Immature natural killer cell (primary cell): ENCODE measurements around the gene PRMT2. TPM values are rescaled to one million over a fixed set of nuclear protein-coding genes. Genes with fewer than 3 reads are reported as not detected.

Source experiments
- DNase-seq, 3 donors: peaks; one replicate each; pipeline ENCODE4 v3.0.0; 2022; ENCODE audit warnings: mixed read lengths in 1 of 3
- H3K27ac Mint-ChIP-seq, 6 donors: one replicate each; pipeline ENCODE4 v1.8.0; 2020; ENCODE audit warnings: mixed read lengths in 6 of 6, mild to moderate bottlenecking in 5 of 6, inconsistent platforms in 4 of 6, moderate library complexity in 3 of 6
- H3K27me3 Mint-ChIP-seq, 3 donors: one replicate each; pipeline ENCODE4 v1.8.0; 2020 to 2021; ENCODE audit warnings: low read depth in 3 of 3, mild to moderate bottlenecking in 3 of 3, mixed read lengths in 3 of 3, moderate library complexity in 3 of 3, inconsistent platforms in 1 of 3
- H3K36me3 Mint-ChIP-seq, 3 donors: one replicate each; pipeline ENCODE4 v1.8.0; 2020; ENCODE audit warnings: mixed read lengths in 3 of 3, inconsistent platforms in 2 of 3, mild to moderate bottlenecking in 2 of 3
- H3K4me1 Mint-ChIP-seq, 2 donors: one replicate each; pipeline ENCODE4 v1.8.0; 2020; ENCODE audit warnings: inconsistent platforms in 2 of 2, mild to moderate bottlenecking in 2 of 2, mixed read lengths in 2 of 2, moderate library complexity in 1 of 2
- H3K4me3 Mint-ChIP-seq, 5 donors: one replicate each; pipeline ENCODE4 v1.8.0; 2020; ENCODE audit warnings: mild to moderate bottlenecking in 5 of 5, mixed read lengths in 5 of 5, inconsistent platforms in 3 of 5, moderate library complexity in 3 of 5
- H3K9me3 Mint-ChIP-seq, 6 donors: one replicate each; pipeline ENCODE4 v1.8.0; 2020; ENCODE audit warnings: mild to moderate bottlenecking in 6 of 6, mixed read lengths in 6 of 6, inconsistent platforms in 4 of 6, moderate library complexity in 3 of 6
- polyA plus RNA-seq, 3 donors: library from polyadenylated mRNA; unstranded; fragments of 300-500 nt; fragmentation: Illumina TruSeq; gene quantifications; one replicate each; pipeline ENCODE4 v1.2.3, GENCODE V29; 2021

PRMT2 gene
- 100 to 1,000 TPM; 386 to 451 (median 444) TPM for polyA plus RNA-seq

- DNase-seq = peak; percentile 99
- Mint-ChIP-seq H3K4me3 (peak within 1 kb of the TSS; percentile 87 to 97 (median 94)), H3K9me3 (peaks cover 0 to 2% (median 0%) of the 10 kb centered on the region in 6 donors), H3K36me3 (peaks cover 16 to 22% (median 18%) of the 10 kb centered on the region in 3 donors), H3K27me3 (peaks cover 13 to 18% (median 17%) of the 10 kb centered on the region in 3 donors), H3K4me1 (peaks cover 61 to 76% of the 10 kb centered on the region in 2 donors), H3K27ac (peak within 1 kb of the TSS; percentile 91 to 98 (median 92))
Observed at GRCh38 chr21:46635324-46636180, at the start of gene PRMT2. TSS of gene PRMT2 (plus strand) at chr21:46635674. CDS start at chr21:46636952, 1,278 bp downstream.

GRCh38 chr21:46594276-46594675, 41.2 kb upstream of the PRMT2 start:
- Mint-ChIP-seq H3K9me3 (peaks cover 3 to 33% (median 21%) of the 10 kb centered on the region in 6 donors), H3K4me1 (peaks cover 0 to 30% of the 10 kb centered on the region in 2 donors), H3K36me3 (peaks cover 15 to 21% (median 18%) of the 10 kb centered on the region in 3 donors), H3K27me3 (peaks cover 0 to 4% (median 0%) of the 10 kb centered on the region in 3 donors), H3K4me3 (no peak overlapping the region), H3K27ac (no peak overlapping the region)
- no peak for DNase-seq

GRCh38 chr21:46596201-46596600, 39.3 kb upstream of the PRMT2 start:
- H3K4me3 Mint-ChIP-seq = no peak overlapping the region
- peak overlapping the region in 1 of 6 donors; percentile 27 for H3K27ac Mint-ChIP-seq
- peaks cover 7 to 14% (median 12%) of the 10 kb centered on the region in 3 donors for H3K36me3 Mint-ChIP-seq
- no peak for DNase-seq
- H3K27me3 Mint-ChIP-seq = no peaks in the 10 kb centered on the region
- H3K9me3 Mint-ChIP-seq = peaks cover 0 to 16% (median 9%) of the 10 kb centered on the region in 6 donors
- H3K4me1 Mint-ChIP-seq = peaks cover 0 to 25% of the 10 kb centered on the region in 2 donors

GRCh38 chr21:46597031-46597430, 38.4 kb upstream of the PRMT2 start:
- peaks cover 0 to 20% of the 10 kb centered on the region in 2 donors for H3K4me1 Mint-ChIP-seq
- H3K27me3 Mint-ChIP-seq = no peaks in the 10 kb centered on the region
- peaks cover 3 to 7% (median 7%) of the 10 kb centered on the region in 3 donors for H3K36me3 Mint-ChIP-seq
- DNase-seq = no peak
- peaks cover 0 to 9% (median 5%) of the 10 kb centered on the region in 6 donors for H3K9me3 Mint-ChIP-seq
- H3K4me3 Mint-ChIP-seq = no peak overlapping the region
- H3K27ac Mint-ChIP-seq = no peak overlapping the region

DNA sequence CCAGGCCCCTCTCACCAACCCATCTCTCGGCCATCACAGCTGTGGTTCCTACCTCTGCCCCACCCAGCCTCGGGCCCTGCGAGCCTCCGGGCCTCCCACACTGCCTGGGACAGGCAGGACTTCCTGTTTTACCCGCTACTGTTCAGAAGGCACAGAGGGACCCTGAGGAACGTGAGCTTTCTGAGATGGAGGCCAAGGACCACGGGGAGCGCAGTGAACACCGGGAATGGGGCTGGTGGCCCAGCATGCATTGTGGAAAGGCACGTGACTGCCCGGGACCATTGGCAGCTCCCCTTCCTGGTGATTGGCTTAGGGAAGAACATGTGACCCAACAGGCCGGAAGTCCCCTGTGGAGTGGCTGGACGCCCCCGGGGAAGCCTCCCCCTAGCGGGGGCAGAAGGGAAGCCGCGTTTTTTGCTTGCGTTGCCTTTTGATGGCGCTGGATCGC, 37.6 kb upstream of the PRMT2 start:
- Mint-ChIP-seq H3K4me1 (peaks cover 1 to 25% of the 10 kb centered on the region in 2 donors), H3K9me3 (peaks cover 0 to 8% (median 4%) of the 10 kb centered on the region in 6 donors), H3K27ac (no peak overlapping the region), H3K27me3 (no peaks in the 10 kb centered on the region), H3K4me3 (no peak overlapping the region), H3K36me3 (peaks cover 2 to 7% (median 4%) of the 10 kb centered on the region in 3 donors)
- no peak for DNase-seq

GRCh38 chr21:46598581-46599572, 36.6 kb upstream of the PRMT2 start:
- Mint-ChIP-seq H3K9me3 (peaks cover 0 to 6% (median 0%) of the 10 kb centered on the region in 6 donors), H3K27ac (no peak overlapping the region), H3K36me3 (peaks cover 0 to 7% (median 0%) of the 10 kb centered on the region in 3 donors), H3K4me3 (no peak overlapping the region), H3K27me3 (no peaks in the 10 kb centered on the region), H3K4me1 (peaks cover 3 to 18% of the 10 kb centered on the region in 2 donors)
- DNase-seq = no peak

DNA sequence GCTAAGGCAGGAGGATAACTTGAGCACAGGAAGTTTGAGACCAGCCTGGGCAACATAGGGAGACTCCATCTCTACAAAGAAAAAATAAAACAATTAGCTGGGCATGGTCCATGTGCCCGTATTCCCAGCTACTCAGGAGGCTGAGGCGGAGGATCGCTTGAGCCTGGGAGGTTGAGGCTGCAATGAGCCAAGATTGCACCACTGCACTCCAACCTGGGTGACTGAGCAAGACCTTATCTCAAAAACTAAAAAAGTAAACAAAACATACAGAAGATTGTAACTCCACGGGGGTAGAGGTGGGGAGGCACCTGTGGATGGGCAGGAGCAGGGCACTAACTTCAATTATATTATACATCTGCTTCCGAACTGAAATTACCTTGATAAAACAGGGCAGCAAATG, 35.2 kb upstream of the PRMT2 start:
- DNase-seq = no peak
- peaks cover 16 to 30% of the 10 kb centered on the region in 2 donors for H3K4me1 Mint-ChIP-seq
- H3K27me3 Mint-ChIP-seq = peaks cover 0 to under 1% (median 0%) of the 10 kb centered on the region in 3 donors
- peaks cover 0 to 7% (median 0%) of the 10 kb centered on the region in 3 donors for H3K36me3 Mint-ChIP-seq
- H3K27ac Mint-ChIP-seq = peak overlapping the region in 2 of 6 donors; percentile 18 to 40
- H3K9me3 Mint-ChIP-seq = peaks cover 0 to 3% (median 0%) of the 10 kb centered on the region in 6 donors
- H3K4me3 Mint-ChIP-seq = no peak overlapping the region

DNA sequence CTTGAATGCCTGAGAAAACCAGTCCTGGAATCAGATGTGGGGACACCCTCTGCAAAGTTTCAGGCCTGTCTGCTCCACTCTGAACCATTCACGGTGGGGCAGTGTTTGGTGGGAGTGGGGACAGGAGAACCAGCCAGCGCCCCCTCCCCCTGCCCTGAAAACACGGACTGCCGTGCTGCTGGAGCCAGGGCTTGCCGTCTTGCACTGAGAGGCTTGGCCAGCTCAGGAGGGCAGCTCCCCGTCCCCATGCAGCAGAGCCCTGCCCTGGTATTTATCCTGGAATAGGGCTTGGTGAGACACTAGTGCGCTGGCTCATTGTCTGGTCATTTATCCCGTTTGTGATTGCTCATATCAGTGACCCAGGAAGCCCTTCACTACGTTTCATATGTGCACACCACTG, 34.5 kb upstream of the PRMT2 start:
- Mint-ChIP-seq H3K27ac (peak overlapping the region in 3 of 6 donors; percentile 23 to 62 (median 41)), H3K4me1 (peaks cover 22 to 30% of the 10 kb centered on the region in 2 donors), H3K4me3 (no peak overlapping the region)

DNA sequence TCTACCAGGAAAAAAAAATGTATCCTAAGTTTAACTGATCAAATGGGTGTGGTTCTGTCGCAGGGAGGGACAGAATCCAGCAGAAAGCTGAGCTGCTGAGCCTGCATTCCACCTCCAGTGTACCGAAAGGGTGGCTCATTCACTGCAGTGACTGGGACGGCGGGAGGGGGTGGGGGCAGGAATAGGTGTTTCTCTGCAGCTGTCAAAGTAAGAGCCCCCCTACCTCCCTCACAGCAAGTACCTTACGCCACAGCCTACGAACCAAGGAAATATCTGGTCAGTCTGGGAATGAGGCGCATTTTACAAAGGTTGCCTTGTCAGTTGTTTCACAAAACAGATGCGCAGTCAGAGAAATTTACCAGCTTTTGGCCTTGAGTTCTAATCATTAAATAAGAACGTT, 32.2 kb upstream of the PRMT2 start:
- H3K27me3 Mint-ChIP-seq = peaks cover 0 to 5% (median 0%) of the 10 kb centered on the region in 3 donors
- peaks cover 0 to 7% (median 0%) of the 10 kb centered on the region in 3 donors for H3K36me3 Mint-ChIP-seq
- DNase-seq = no peak
- H3K27ac Mint-ChIP-seq = no peak overlapping the region
- H3K4me3 Mint-ChIP-seq = peak overlapping the region in 1 of 5 donors; percentile 10
- no peaks in the 10 kb centered on the region for H3K9me3 Mint-ChIP-seq
- peaks cover 45 to 52% of the 10 kb centered on the region in 2 donors for H3K4me1 Mint-ChIP-seq

More for the DNA sequence above, 34.5 kb upstream of the PRMT2 start:
- no peaks in the 10 kb centered on the region for H3K9me3 Mint-ChIP-seq
- no peak for DNase-seq
- H3K36me3 Mint-ChIP-seq = peaks cover 0 to 7% (median 0%) of the 10 kb centered on the region in 3 donors
- peaks cover 0 to 4% (median 0%) of the 10 kb centered on the region in 3 donors for H3K27me3 Mint-ChIP-seq

DNA sequence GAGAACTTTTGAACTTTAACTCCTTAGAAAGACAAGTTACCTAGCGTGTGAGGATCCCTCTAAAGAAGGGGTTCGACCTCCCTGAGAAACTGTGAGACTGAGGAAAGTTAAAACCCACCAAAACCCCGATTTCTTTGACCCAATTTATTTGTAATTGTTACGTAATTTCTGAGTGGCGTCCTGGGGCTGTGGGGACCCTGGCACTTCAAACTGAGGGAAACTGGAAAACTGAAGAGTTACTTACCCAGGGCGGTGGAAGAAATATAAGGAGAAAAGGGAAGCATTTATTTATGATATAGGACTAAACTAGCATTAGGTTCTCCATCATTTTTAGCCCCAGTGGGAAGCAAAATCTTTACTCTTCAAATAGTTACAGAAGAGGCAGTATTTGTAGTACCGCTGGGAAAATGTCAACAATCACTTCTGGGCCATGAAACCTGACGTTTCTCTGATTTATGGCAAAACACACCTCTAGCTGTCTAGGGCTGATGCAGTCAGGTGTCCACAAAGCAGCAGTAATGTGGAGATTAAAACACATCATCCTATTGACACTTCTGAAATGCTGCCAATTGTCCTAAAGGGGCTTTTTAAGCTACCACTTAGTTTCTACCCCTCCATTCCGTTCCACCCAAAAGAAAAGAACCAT, 31.0 kb upstream of the PRMT2 start:
- Mint-ChIP-seq H3K4me3 (peak overlapping the region in 3 of 5 donors; percentile 39 to 90 (median 82)), H3K27ac (peak overlapping the region; percentile 83 to 95 (median 90)), H3K4me1 (peaks cover 55 to 64% of the 10 kb centered on the region in 2 donors), H3K9me3 (no peaks in the 10 kb centered on the region), H3K36me3 (peaks cover 0 to 7% (median 0%) of the 10 kb centered on the region in 3 donors), H3K27me3 (peaks cover 0 to 5% (median 0%) of the 10 kb centered on the region in 3 donors)
- no peak for DNase-seq

- peaks cover 62 to 71% of the 10 kb centered on the region in 2 donors for H3K4me1 Mint-ChIP-seq
- peak within 1 kb of the TSS; percentile 88 to 96 (median 92) for H3K27ac Mint-ChIP-seq
- DNase-seq = peak in 2 of 3 donors; percentile 21 to 30
- peaks cover 0 to 5% (median 2%) of the 10 kb centered on the region in 3 donors for H3K27me3 Mint-ChIP-seq
- peak within 1 kb of the TSS; percentile 81 to 90 (median 82) for H3K4me3 Mint-ChIP-seq
- peaks cover 0 to under 1% (median 0%) of the 10 kb centered on the region in 3 donors for H3K36me3 Mint-ChIP-seq
- H3K9me3 Mint-ChIP-seq = no peaks in the 10 kb centered on the region
Observed at GRCh38 chr21:46604975-46605766, 30.3 kb upstream of the PRMT2 start, which contains the start of gene S100B. TSS of gene S100B (minus strand) at chr21:46605082. CDS start at chr21:46602415, 2,667 bp downstream.
